K562 (cell line): Measurements from ENCODE around the gene DCAF10. TPM values are rescaled to one million over a fixed set of nuclear protein-coding genes. Genes with fewer than 3 reads are reported as not detected.

ENCODE experiments used
- ATAC-seq: fragments of 200-7000 bp; cut with Tn5 transposase; 3 replicates; pipeline ENCODE4 v1.9.1; 2020; ENCODE audit warnings: moderate library complexity
- BruUV-seq: library from RNA; stranded (reverse); fragments of 400-500 nt; replicated peaks from 2 replicates; lab custom pipeline; 2021; lab: Mats Ljungman, UMichigan
- CTCF ChIA-PET: fragments of 300-600 bp; formaldehyde crosslinking; extraction: SDS; loops from one replicate; lab custom pipeline; 2021; ENCODE audit warnings: low intra/inter-chr PET ratio; lab: Yijun Ruan, JAX
- POLR2A ChIA-PET: fragments of 300-600, 350-650 bp; sonication (Branson Sonifier 250); formaldehyde crosslinking; extraction: SDS; loops from one replicate; lab custom pipeline; 2021; ENCODE audit warnings: antibody characterized with exemption, inconsistent platforms; lab: Yijun Ruan, JAX
- DNase-seq, 4 experiments: peaks; one replicate each; pipeline versions ENCODE4 v3.0.0 to v3.0.0-alpha.2; 2011 to 2018; ENCODE audit warnings: low spot score in 3 of 4, mixed read lengths in 3 of 4; ENCODE audit errors: extremely low read depth in 1 of 4
- FAIRE-seq: peaks from 2 replicates; lab custom pipeline; 2011; peaks lifted over from hg19 to GRCh38; lab: Jason Lieb, UNC
- H2AFZ ChIP-seq: 2 replicates; pipeline ENCODE4 v1.6.0; 2011; ENCODE audit warnings: low read depth, low read length, control low read depth, inconsistent platforms
- H3K27ac ChIP-seq: fragments of 200-600 bp; 3 replicates; pipeline ENCODE4 v1.8.0; 2011; ENCODE audit warnings: low read depth, mild to moderate bottlenecking, control low read depth, inconsistent platforms, low read length, moderate library complexity, mixed read lengths; ENCODE audit errors: extremely low read depth
- H3K27me3 ChIP-seq, 2 experiments: fragments of 300-600 bp in 1 of 2; 2 replicates in 1 of 2; 3 replicates in 1 of 2; pipeline versions ENCODE4 v1.6.0 to v1.8.0; 2011; ENCODE audit warnings: inconsistent platforms in 2 of 2, low read length in 2 of 2, mild to moderate bottlenecking in 1 of 2, mixed read lengths in 1 of 2, moderate library complexity in 1 of 2; ENCODE audit not compliant: control insufficient read depth in 2 of 2, insufficient read depth in 2 of 2
- H3K36me3 ChIP-seq: fragments of 300-600 bp; 3 replicates; pipeline ENCODE4 v1.8.0; 2011; ENCODE audit warnings: mild to moderate bottlenecking, low read length, inconsistent platforms; ENCODE audit not compliant: control insufficient read depth, insufficient read depth
- H3K4me1 ChIP-seq, 2 experiments: fragments of 200-600 bp in 1 of 2; replicated peaks in 1 of 2; 2 replicates in 1 of 2; 3 replicates in 1 of 2; pipeline versions ENCODE4 v1.5.1 to v1.8.0; 2011; ENCODE audit warnings: inconsistent platforms in 2 of 2, low read length in 2 of 2, mild to moderate bottlenecking in 1 of 2, mixed read lengths in 1 of 2, moderate library complexity in 1 of 2; ENCODE audit not compliant: control insufficient read depth in 2 of 2, insufficient read depth in 2 of 2
- H3K4me2 ChIP-seq: 2 replicates; pipeline ENCODE4 v1.6.1; 2011; ENCODE audit warnings: low read length, control low read depth, inconsistent platforms, mixed read lengths; ENCODE audit not compliant: insufficient read depth
- H3K4me3 ChIP-seq: fragments of 200-600 bp; sonication (generic), shearing (Covaris generic); 2 replicates; pipeline ENCODE4 v1.5.1; 2016; ENCODE audit warnings: control low read depth, inconsistent platforms
- H3K79me2 ChIP-seq: fragments of 200-600 bp; 3 replicates; pipeline ENCODE4 v1.8.0; 2011; ENCODE audit warnings: low read length, inconsistent platforms; ENCODE audit not compliant: control insufficient read depth, insufficient read depth
- H3K9ac ChIP-seq, 2 experiments: 2 replicates each; pipeline versions ENCODE4 v1.6.0 to v1.6.1; 2011; ENCODE audit warnings: low read depth in 2 of 2, low read length in 2 of 2, control low read depth in 1 of 2, inconsistent platforms in 1 of 2, mild to moderate bottlenecking in 1 of 2, mixed read lengths in 1 of 2; ENCODE audit not compliant: insufficient read depth in 1 of 2
- H3K9me1 ChIP-seq: one replicate; pipeline ENCODE4 v1.6.0; 2011; ENCODE audit warnings: inconsistent platforms, mild to moderate bottlenecking, low read length, moderate library complexity; ENCODE audit not compliant: control insufficient read depth, insufficient read depth
- H3K9me3 ChIP-seq: replicated peaks from 2 replicates; pipeline ENCODE4 v1.5.1; 2011; ENCODE audit warnings: low read depth, low read length, inconsistent platforms; ENCODE audit not compliant: control insufficient read depth, insufficient read depth
- H4K20me1 ChIP-seq: replicated peaks from 2 replicates; pipeline ENCODE4 v1.6.1; 2011; ENCODE audit warnings: low read length, inconsistent platforms, mixed read lengths; ENCODE audit not compliant: control insufficient read depth, insufficient read depth
- BDP1 ChIP-seq: IDR thresholded peaks from 3 replicates; pipeline ENCODE4 v1.6.1; 2011; ENCODE audit not compliant: insufficient read length, insufficient read depth
- FOS ChIP-seq: IDR thresholded peaks from 3 replicates; pipeline ENCODE4 v1.6.1; 2011; ENCODE audit not compliant: insufficient read length; ENCODE audit errors: extremely low read depth
- MAFF ChIP-seq: IDR thresholded peaks from 2 replicates; pipeline ENCODE4 v1.6.1; 2012; ENCODE audit warnings: low read length, improper control_type of control experiment
- NFATC3 ChIP-seq: fragments of 450-650 bp; IDR thresholded peaks from 2 replicates; pipeline ENCODE4 v1.6.1; 2017; ENCODE audit warnings: mild to moderate bottlenecking
- YY1 ChIP-seq, 3 experiments: IDR thresholded peaks; 2 replicates each; pipeline ENCODE4 v1.6.1; 2011; ENCODE audit warnings: low read length in 2 of 3, mild to moderate bottlenecking in 2 of 3, moderate library complexity in 2 of 3, borderline replicate concordance in 1 of 3, control low read depth in 1 of 3, low read depth in 1 of 3; ENCODE audit not compliant: insufficient read depth in 3 of 3, insufficient replicate concordance in 2 of 3, control insufficient read depth in 1 of 3, insufficient read length in 1 of 3; ENCODE audit errors: extremely low read depth in 1 of 3
- ZNF212 ChIP-seq: fragments of 450-650 bp; formaldehyde crosslinking; IDR thresholded peaks from 2 replicates; pipeline ENCODE4 v1.4.0; 2020; ENCODE audit warnings: mild to moderate bottlenecking
- ZNF280A ChIP-seq: fragments of 450-650 bp; IDR thresholded peaks from 2 replicates; pipeline ENCODE4 v1.6.1; 2018; ENCODE audit warnings: mild to moderate bottlenecking, low read depth; ENCODE audit not compliant: partially characterized antibody
- ZNF76 ChIP-seq: fragments of 250-450 bp; sonication (Bioruptor Pico); IDR thresholded peaks from 2 replicates; pipeline ENCODE4 v1.4.0; 2020; ENCODE audit warnings: mild to moderate bottlenecking, moderate library complexity, borderline replicate concordance
- WGBS: fragments of 100-300 bp; shearing (Covaris generic); methylation state at CpG from one replicate; pipeline ENCODE4 v1.1.6; 2016; ENCODE audit warnings: low coverage, mixed read lengths; ENCODE audit not compliant: insufficient coverage; ENCODE audit errors: missing lambda C conversion rate; 5-methylcytosine and 5-hydroxymethylcytosine counted together
- in situ Hi-C: fragments of 300-500 bp; cut with MboI; formaldehyde crosslinking; loops from 4 replicates; pipeline ENCODE4 v1.15.0; 2018; ENCODE audit warnings: inconsistent platforms, mixed read lengths
- intact Hi-C: fragments of 100-400 bp; cut with micrococcal nuclease; formaldehyde crosslinking; loops from 2 replicates; pipeline ENCODE4 v1.14.2; 2022
- polyA plus RNA-seq, 8 experiments: library from polyadenylated mRNA; depleted of rRNA in 4 of 8; stranded (reverse) in 5 of 8; unstranded in 3 of 8; fragments of >200 nt; fragmentation: Nextera tagmentation in 2 of 8; fragmentation: Illumina TruSeq in 1 of 8; extraction: Ambion mirVana in 2 of 8; extraction: Trizol in 1 of 8; gene quantifications; 2 replicates each; pipeline versions ENCODE4 v1.2.1 to v1.2.3, GENCODE V29; 2011 to 2014; ENCODE audit warnings: inconsistent platforms in 1 of 8, missing spikeins in 1 of 8
- total RNA-seq, 7 experiments: library from RNA; depleted of rRNA in 6 of 7; stranded (reverse); fragments of >200 nt in 6 of 7; fragmentation: Illumina TruSeq in 2 of 7; extraction: Trizol in 2 of 7; gene quantifications; 2 replicates each; pipeline versions ENCODE4 v1.2.1 to v1.2.3, GENCODE V29; 2011 to 2021; ENCODE audit warnings: low replicate concordance in 1 of 7
- TF ChIP-seq, protein P1 (sequence below), 2 experiments: fragments of 450-650 bp; IDR thresholded peaks; 2 replicates each; pipeline ENCODE4 v1.6.1; 2016; ENCODE audit warnings: mild to moderate bottlenecking in 2 of 2, borderline replicate concordance in 1 of 2, low read depth in 1 of 2, moderate library complexity in 1 of 2

DCAF10 gene
- total and polyA plus RNA-seq, 9 of the 15 experiments (the other 6 are each of a cell fraction or from before 2014, with no cell fraction given) = 6.8 to 40.1 (median 16.9) TPM

DNA sequence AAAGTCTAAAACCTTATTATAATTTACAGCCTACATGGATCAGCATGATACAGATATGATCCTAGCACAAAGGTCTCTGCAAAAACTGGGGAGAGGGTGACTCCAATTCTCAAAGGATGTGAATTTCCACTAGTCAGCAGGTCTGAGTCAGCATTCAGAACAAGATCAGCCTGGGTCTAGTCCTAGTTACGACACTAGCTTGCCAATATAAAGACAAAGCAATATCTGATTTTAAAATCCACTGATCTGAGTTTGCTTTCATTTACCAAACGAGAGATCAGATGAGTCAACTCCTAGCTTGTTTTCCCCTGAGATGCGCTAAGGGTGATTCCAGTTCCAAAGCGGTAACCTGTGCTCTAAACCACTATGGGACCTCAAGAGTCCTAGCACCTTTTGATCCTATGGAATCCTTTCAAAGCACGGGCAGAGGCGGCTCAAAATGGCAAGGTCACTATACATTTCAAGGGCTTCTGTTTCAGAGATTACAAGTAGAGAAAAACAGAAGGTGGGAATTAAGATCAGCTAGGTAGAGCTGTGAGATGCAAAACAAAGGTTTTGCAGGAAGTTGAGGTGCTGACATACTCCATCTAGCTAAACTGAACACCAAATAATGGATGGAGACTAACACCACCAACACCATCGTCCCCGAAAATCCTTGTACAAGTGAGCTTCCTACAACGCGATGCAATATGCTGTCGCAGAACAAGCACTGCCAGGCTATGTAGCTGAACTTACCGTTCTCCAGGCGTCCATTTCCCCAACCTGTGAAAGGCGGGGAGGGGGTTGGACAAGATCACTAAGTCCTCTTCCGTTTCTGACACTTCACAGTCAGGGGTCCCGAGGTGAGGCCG lies 102.4 kb downstream of the DCAF10 start:
- POLR2A ChIA-PET = interaction anchor here (0.5 to 2.3 kb wide), 9 partner anchors 8 to 422 kb away, joined by 3 to 8 read pairs (median 4); no protein-coding TSS in a partner anchor
- peak; percentile 80 for FAIRE-seq
- TF ChIP-seq FOS (no peak), ZNF76 (CRISPR knock-in tag) (no peak), MAFF (peak; percentile 90), ZNF280A (no peak), BDP1 (no peak), YY1 (IDR thresholded peaks at IDR 0.05; ENCODE audit: borderline replicate concordance in 1 of 3, control insufficient read depth in 1 of 3, extremely low read depth in 1 of 3, insufficient read depth in 3 of 3, insufficient read length in 1 of 3, insufficient replicate concordance in 2 of 3, low read depth in 1 of 3, low read length in 2 of 3) (peak in 1 of 3 experiments; percentile 51), ZNF212 (CRISPR knock-in tag) (no peak), NFATC3 (no peak)
- TF ChIP-seq, protein P1, sequence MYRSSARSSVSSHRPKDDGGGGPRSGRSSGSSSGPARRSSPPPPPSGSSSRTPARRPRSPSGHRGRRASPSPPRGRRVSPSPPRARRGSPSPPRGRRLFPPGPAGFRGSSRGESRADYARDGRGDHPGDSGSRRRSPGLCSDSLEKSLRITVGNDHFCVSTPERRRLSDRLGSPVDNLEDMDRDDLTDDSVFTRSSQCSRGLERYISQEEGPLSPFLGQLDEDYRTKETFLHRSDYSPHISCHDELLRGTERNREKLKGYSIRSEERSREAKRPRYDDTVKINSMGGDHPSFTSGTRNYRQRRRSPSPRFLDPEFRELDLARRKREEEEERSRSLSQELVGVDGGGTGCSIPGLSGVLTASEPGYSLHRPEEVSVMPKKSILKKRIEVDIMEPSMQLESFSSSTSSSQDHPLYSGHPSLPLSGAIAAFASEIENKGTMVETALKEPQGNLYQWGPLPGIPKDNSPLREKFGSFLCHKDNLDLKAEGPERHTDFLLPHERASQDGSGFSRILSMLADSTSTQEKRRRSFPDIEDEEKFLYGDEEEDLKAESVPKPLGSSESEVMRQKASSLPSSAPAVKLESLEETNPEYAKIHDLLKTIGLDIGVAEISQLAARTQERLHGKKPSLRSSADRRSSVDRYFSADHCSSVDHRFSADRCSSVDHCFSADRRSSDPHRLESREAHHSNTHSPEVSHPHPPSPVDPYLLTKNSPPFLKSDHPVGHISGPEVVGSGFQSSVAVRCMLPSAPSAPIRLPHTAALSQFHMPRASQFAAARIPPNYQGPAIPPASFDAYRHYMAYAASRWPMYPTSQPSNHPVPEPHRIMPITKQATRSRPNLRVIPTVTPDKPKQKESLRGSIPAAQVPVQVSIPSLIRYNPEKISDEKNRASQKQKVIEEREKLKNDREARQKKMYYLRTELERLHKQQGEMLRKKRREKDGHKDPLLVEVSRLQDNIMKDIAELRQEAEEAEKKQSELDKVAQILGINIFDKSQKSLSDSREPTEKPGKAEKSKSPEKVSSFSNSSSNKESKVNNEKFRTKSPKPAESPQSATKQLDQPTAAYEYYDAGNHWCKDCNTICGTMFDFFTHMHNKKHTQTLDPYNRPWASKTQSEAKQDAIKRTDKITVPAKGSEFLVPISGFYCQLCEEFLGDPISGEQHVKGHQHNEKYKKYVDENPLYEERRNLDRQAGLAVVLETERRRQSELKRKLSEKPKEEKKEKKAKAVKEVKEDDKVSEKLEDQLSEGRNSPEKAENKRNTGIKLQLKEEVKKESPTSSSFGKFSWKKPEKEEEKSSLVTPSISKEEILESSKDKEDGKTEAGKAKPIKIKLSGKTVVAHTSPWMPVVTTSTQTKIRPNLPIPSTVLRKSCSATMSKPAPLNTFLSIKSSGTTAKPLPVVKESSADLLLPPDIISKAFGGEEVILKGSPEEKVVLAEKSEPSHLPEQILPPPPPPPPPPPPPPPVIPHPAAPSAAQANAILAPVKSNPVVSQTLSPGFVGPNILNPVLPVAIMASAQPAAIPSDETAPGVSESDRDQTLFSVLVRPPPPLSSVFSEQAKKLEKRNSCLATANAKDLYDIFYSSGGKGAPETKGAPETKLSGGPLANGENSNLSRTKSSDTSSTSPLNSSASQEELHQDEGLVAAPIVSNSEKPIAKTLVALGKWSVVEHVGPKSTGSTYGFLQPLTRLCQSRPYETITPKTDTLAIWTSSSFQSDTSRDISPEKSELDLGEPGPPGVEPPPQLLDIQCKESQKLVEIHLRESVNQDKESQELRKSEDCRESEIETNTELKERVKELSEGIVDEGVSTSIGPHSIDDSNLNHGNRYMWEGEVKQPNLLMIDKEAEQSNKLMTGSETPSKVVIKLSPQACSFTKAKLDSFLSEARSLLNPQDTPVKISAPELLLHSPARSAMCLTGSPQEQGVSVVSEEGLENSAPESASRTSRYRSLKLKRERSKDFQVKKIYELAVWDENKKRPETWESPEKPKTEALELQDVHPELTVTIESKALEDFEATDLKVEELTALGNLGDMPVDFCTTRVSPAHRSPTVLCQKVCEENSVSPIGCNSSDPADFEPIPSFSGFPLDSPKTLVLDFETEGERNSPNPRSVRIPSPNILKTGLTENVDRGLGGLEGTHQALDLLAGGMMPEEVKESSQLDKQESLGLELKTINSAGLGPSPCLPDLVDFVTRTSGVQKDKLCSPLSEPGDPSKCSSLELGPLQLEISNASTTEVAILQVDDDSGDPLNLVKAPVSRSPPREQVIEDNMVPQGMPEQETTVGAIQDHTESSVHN (IDR thresholded peaks at IDR 0.05; ENCODE audit: borderline replicate concordance in 1 of 2, low read depth in 1 of 2) = no peak

More for the DNA sequence above, 102.4 kb downstream of the DCAF10 start:
- Histone ChIP-seq H3K9me3 (no peaks in the 10 kb centered on the region), H4K20me1 (no peaks in the 10 kb centered on the region), H3K4me1 (peaks cover 22 to 32% of the 10 kb centered on the region in 2 experiments), H3K9me1 (no peaks in the 10 kb centered on the region), H3K79me2 (peaks cover 32% of the 10 kb centered on the region), H3K27ac (peak overlapping the region; percentile 71), H2AFZ (peak overlapping the region; percentile 97), H3K4me2 (peak overlapping the region; percentile 96), H3K27me3 (no peaks in the 10 kb centered on the region), H3K9ac (peak overlapping the region; percentile 77 to 94), H3K36me3 (peaks cover 27% of the 10 kb centered on the region), H3K4me3 (peak overlapping the region; percentile 86)
- DNase-seq (peak; percentile 46 to 69 (median 60)), ATAC-seq (peak; percentile 18)
- CTCF ChIA-PET = interaction anchor here (0.6 to 1.9 kb wide), 2 partner anchors 460 kb away, joined by 3 to 7 read pairs; no protein-coding TSS in a partner anchor
- under 1% methylated on average over 17 of the region's 17 CpGs for whole genome bisulfite sequencing
- intact Hi-C loops (loop anchor here (5.0 kb wide), 2 partner anchors 101 to 311 kb away; partner anchors contain the start of genes DCAF10 and TOMM5), in situ Hi-C loops (loop anchor here (10.0 kb wide), 2 partner anchors 148 to 418 kb away; partner anchors contain the start of genes POLR1E and TRMT10B)
- no TSS peak for BruUV-seq
